Natural killer cell (primary cell): Measurements from ENCODE around the gene ILDR2. TPM values are rescaled to one million over a fixed set of nuclear protein-coding genes. Genes with fewer than 3 reads are reported as not detected.

ENCODE experiments used
- ATAC-seq, 3 donors: fragments of 150-1000 bp in 2 of 3; fragments of 200-7000 bp in 1 of 3; cut with Tn5 transposase; 1 replicate in 1 of 3; 2 replicates in 2 of 3; pipeline ENCODE4 v1.10.0; 2021; ENCODE audit warnings: mild to moderate bottlenecking in 2 of 3, moderate library complexity in 2 of 3
- DNase-seq, 2 donors: peaks; one replicate each; pipeline versions ENCODE4 v3.0.0 to v3.0.0-alpha.2; 2013 to 2021; ENCODE audit warnings: mixed read lengths in 1 of 2
- H3K27ac ChIP-seq: one replicate; pipeline ENCODE4 v1.5.1; 2013; ENCODE audit warnings: mild to moderate bottlenecking, low read length
- H3K27me3 ChIP-seq: one replicate; pipeline ENCODE4 v1.6.1; 2013; ENCODE audit warnings: low read length; ENCODE audit not compliant: control insufficient read depth, insufficient read depth
- H3K36me3 ChIP-seq: one replicate; pipeline ENCODE4 v1.6.1; 2013; ENCODE audit warnings: low read length; ENCODE audit not compliant: control insufficient read depth, insufficient read depth
- H3K4me1 ChIP-seq: one replicate; pipeline ENCODE4 v1.6.1; 2013; ENCODE audit warnings: low read length; ENCODE audit not compliant: control insufficient read depth, insufficient read depth
- H3K4me3 ChIP-seq: one replicate; pipeline ENCODE4 v1.5.1; 2013; ENCODE audit warnings: low read length
- H3K9me3 ChIP-seq: one replicate; pipeline ENCODE4 v1.6.1; 2013; ENCODE audit warnings: low read length; ENCODE audit not compliant: control insufficient read depth, insufficient read depth
- H3K27ac Mint-ChIP-seq, 2 donors: one replicate each; pipeline ENCODE4 v1.8.0; 2022; ENCODE audit warnings: mild to moderate bottlenecking in 2 of 2, mixed read lengths in 2 of 2, moderate library complexity in 1 of 2
- H3K27me3 Mint-ChIP-seq, 2 donors: one replicate each; pipeline ENCODE4 v1.8.0; 2022; ENCODE audit warnings: low read depth in 2 of 2, mixed read lengths in 2 of 2
- H3K36me3 Mint-ChIP-seq: one replicate; pipeline ENCODE4 v1.8.0; 2022; ENCODE audit warnings: mixed read lengths
- H3K4me1 Mint-ChIP-seq, 2 donors: one replicate each; pipeline ENCODE4 v1.8.0; 2022; ENCODE audit warnings: mixed read lengths in 2 of 2
- H3K4me3 Mint-ChIP-seq: one replicate; pipeline ENCODE4 v1.8.0; 2022; ENCODE audit warnings: mild to moderate bottlenecking, moderate library complexity, mixed read lengths
- H3K9me3 Mint-ChIP-seq, 2 donors: one replicate each; pipeline ENCODE4 v1.8.0; 2022; ENCODE audit warnings: mixed read lengths in 2 of 2
- CTCF ChIP-seq: fragments of 200-600 bp; IDR thresholded peaks from one replicate; pipeline ENCODE4 v1.8.0; 2022; ENCODE audit warnings: antibody characterized with exemption
- WGBS: methylation state at CpG from one replicate; pipeline ENCODE4 v1.1.7; 2013; ENCODE audit warnings: missing lambda C conversion rate; ENCODE audit not compliant: insufficient coverage; 5-methylcytosine and 5-hydroxymethylcytosine counted together
- intact Hi-C: fragments of 100-400 bp; cut with micrococcal nuclease; formaldehyde crosslinking; loops from one replicate; pipeline ENCODE4 v1.14.2; 2022
- total RNA-seq, 4 donors: library from RNA; stranded (reverse); fragments of 120-200 nt in 1 of 4; gene quantifications; one replicate each; pipeline versions ENCODE4 v1.2.3 to v1.2.4, GENCODE V29; 2013 to 2022

ILDR2 gene
- total RNA-seq, 3 donors from 2014 or later (not counting 1 experiment from before 2014, with no cell fraction given): 2.4 to 4.3 (median 2.8) TPM

GRCh38 chr1:166918088-166918955 lies 57.0 kb downstream of the ILDR2 start:
- intact Hi-C loops: no loop called here
- Histone ChIP-seq H3K4me1 (peaks cover 3% of the 10 kb centered on the region), H3K9me3 (no peaks in the 10 kb centered on the region), H3K36me3 (no peaks in the 10 kb centered on the region), H3K27ac (no peak overlapping the region), H3K4me3 (no peak overlapping the region), H3K27me3 (peaks cover 9% of the 10 kb centered on the region)
- DNase-seq (no peak), ATAC-seq (no peak)
- Mint-ChIP-seq H3K36me3 (no peaks in the 10 kb centered on the region), H3K27ac (no peak overlapping the region), H3K4me3 (no peak overlapping the region), H3K27me3 (peaks cover 26 to 37% of the 10 kb centered on the region in 2 donors), H3K9me3 (no peaks in the 10 kb centered on the region), H3K4me1 (peaks cover 0 to 4% of the 10 kb centered on the region in 2 donors)
- TF ChIP-seq CTCF: no peak
- 95% methylated on average over 4 of the region's 6 CpGs for WGBS

- Mint-ChIP-seq H3K27ac (no peak overlapping the region), H3K4me1 (peaks cover 3 to 6% of the 10 kb centered on the region in 2 donors), H3K27me3 (peaks cover 16 to 21% of the 10 kb centered on the region in 2 donors), H3K4me3 (no peak overlapping the region), H3K36me3 (no peaks in the 10 kb centered on the region), H3K9me3 (no peaks in the 10 kb centered on the region)
- H3K9me3 ChIP-seq: no peaks in the 10 kb centered on the region
- H3K27ac ChIP-seq: no peak overlapping the region
- H3K27me3 ChIP-seq: peaks cover 3% of the 10 kb centered on the region
- 92% methylated on average over 4 of the region's 4 CpGs for WGBS
- TF ChIP-seq CTCF: no peak
- H3K36me3 ChIP-seq: no peaks in the 10 kb centered on the region
- no peak for DNase-seq
- ATAC-seq: no peak
- peaks cover 3% of the 10 kb centered on the region for H3K4me1 ChIP-seq
- intact Hi-C loops: no loop called here
- H3K4me3 ChIP-seq: no peak overlapping the region
Measured at GRCh38 chr1:166915941-166916340, 59.4 kb downstream of the ILDR2 start.

- Mint-ChIP-seq H3K4me3 (no peak overlapping the region), H3K4me1 (peaks cover 8 to 9% of the 10 kb centered on the region in 2 donors), H3K9me3 (no peaks in the 10 kb centered on the region), H3K27me3 (peaks cover 9 to 15% of the 10 kb centered on the region in 2 donors), H3K36me3 (no peaks in the 10 kb centered on the region), H3K27ac (no peak overlapping the region)
- DNase-seq (no peak), ATAC-seq (no peak)
- 86% methylated on average over 1 of the region's 1 CpG for WGBS
- TF ChIP-seq CTCF: no peak
- Histone ChIP-seq H3K4me1 (no peaks in the 10 kb centered on the region), H3K9me3 (no peaks in the 10 kb centered on the region), H3K27me3 (peaks cover 1% of the 10 kb centered on the region), H3K4me3 (no peak overlapping the region), H3K36me3 (no peaks in the 10 kb centered on the region), H3K27ac (no peak overlapping the region)
- intact Hi-C loops: no loop called here
Measured at GRCh38 chr1:166915042-166915441, 60.3 kb downstream of the ILDR2 start.
